K562 (cell line): ENCODE measurements around the gene MAGI3. TPM values are rescaled to one million over a fixed set of nuclear protein-coding genes. Genes with fewer than 3 reads are reported as not detected.

Experiments used
- ATAC-seq: fragments of 200-7000 bp; cut with Tn5 transposase; 3 replicates; pipeline ENCODE4 v1.9.1; 2020; ENCODE audit warnings: moderate library complexity
- BruUV-seq: library from RNA; stranded (reverse); fragments of 400-500 nt; replicated peaks from 2 replicates; lab custom pipeline; 2021; lab: Mats Ljungman, UMichigan
- CTCF ChIA-PET: fragments of 300-600 bp; formaldehyde crosslinking; extraction: SDS; loops from one replicate; lab custom pipeline; 2021; ENCODE audit warnings: low intra/inter-chr PET ratio; lab: Yijun Ruan, JAX
- POLR2A ChIA-PET: fragments of 300-600, 350-650 bp; sonication (Branson Sonifier 250); formaldehyde crosslinking; extraction: SDS; loops from one replicate; lab custom pipeline; 2021; ENCODE audit warnings: antibody characterized with exemption, inconsistent platforms; lab: Yijun Ruan, JAX
- DNase-seq, 4 experiments: peaks; one replicate each; pipeline versions ENCODE4 v3.0.0 to v3.0.0-alpha.2; 2011 to 2018; ENCODE audit warnings: low spot score in 3 of 4, mixed read lengths in 3 of 4; ENCODE audit errors: extremely low read depth in 1 of 4
- FAIRE-seq: peaks from 2 replicates; lab custom pipeline; 2011; peaks lifted over from hg19 to GRCh38; lab: Jason Lieb, UNC
- H2AFZ ChIP-seq: 2 replicates; pipeline ENCODE4 v1.6.0; 2011; ENCODE audit warnings: low read depth, low read length, control low read depth, inconsistent platforms
- H3K27ac ChIP-seq: fragments of 200-600 bp; 3 replicates; pipeline ENCODE4 v1.8.0; 2011; ENCODE audit warnings: low read depth, mild to moderate bottlenecking, control low read depth, inconsistent platforms, low read length, moderate library complexity, mixed read lengths; ENCODE audit errors: extremely low read depth
- H3K27me3 ChIP-seq, 2 experiments: fragments of 300-600 bp in 1 of 2; 2 replicates in 1 of 2; 3 replicates in 1 of 2; pipeline versions ENCODE4 v1.6.0 to v1.8.0; 2011; ENCODE audit warnings: inconsistent platforms in 2 of 2, low read length in 2 of 2, mild to moderate bottlenecking in 1 of 2, mixed read lengths in 1 of 2, moderate library complexity in 1 of 2; ENCODE audit not compliant: control insufficient read depth in 2 of 2, insufficient read depth in 2 of 2
- H3K36me3 ChIP-seq: fragments of 300-600 bp; 3 replicates; pipeline ENCODE4 v1.8.0; 2011; ENCODE audit warnings: mild to moderate bottlenecking, low read length, inconsistent platforms; ENCODE audit not compliant: control insufficient read depth, insufficient read depth
- H3K4me1 ChIP-seq, 2 experiments: fragments of 200-600 bp in 1 of 2; replicated peaks in 1 of 2; 2 replicates in 1 of 2; 3 replicates in 1 of 2; pipeline versions ENCODE4 v1.5.1 to v1.8.0; 2011; ENCODE audit warnings: inconsistent platforms in 2 of 2, low read length in 2 of 2, mild to moderate bottlenecking in 1 of 2, mixed read lengths in 1 of 2, moderate library complexity in 1 of 2; ENCODE audit not compliant: control insufficient read depth in 2 of 2, insufficient read depth in 2 of 2
- H3K4me2 ChIP-seq: 2 replicates; pipeline ENCODE4 v1.6.1; 2011; ENCODE audit warnings: low read length, control low read depth, inconsistent platforms, mixed read lengths; ENCODE audit not compliant: insufficient read depth
- H3K4me3 ChIP-seq: fragments of 200-600 bp; sonication (generic), shearing (Covaris generic); 2 replicates; pipeline ENCODE4 v1.5.1; 2016; ENCODE audit warnings: control low read depth, inconsistent platforms
- H3K79me2 ChIP-seq: fragments of 200-600 bp; 3 replicates; pipeline ENCODE4 v1.8.0; 2011; ENCODE audit warnings: low read length, inconsistent platforms; ENCODE audit not compliant: control insufficient read depth, insufficient read depth
- H3K9ac ChIP-seq, 2 experiments: 2 replicates each; pipeline versions ENCODE4 v1.6.0 to v1.6.1; 2011; ENCODE audit warnings: low read depth in 2 of 2, low read length in 2 of 2, control low read depth in 1 of 2, inconsistent platforms in 1 of 2, mild to moderate bottlenecking in 1 of 2, mixed read lengths in 1 of 2; ENCODE audit not compliant: insufficient read depth in 1 of 2
- H3K9me1 ChIP-seq: one replicate; pipeline ENCODE4 v1.6.0; 2011; ENCODE audit warnings: inconsistent platforms, mild to moderate bottlenecking, low read length, moderate library complexity; ENCODE audit not compliant: control insufficient read depth, insufficient read depth
- H3K9me3 ChIP-seq: replicated peaks from 2 replicates; pipeline ENCODE4 v1.5.1; 2011; ENCODE audit warnings: low read depth, low read length, inconsistent platforms; ENCODE audit not compliant: control insufficient read depth, insufficient read depth
- H4K20me1 ChIP-seq: replicated peaks from 2 replicates; pipeline ENCODE4 v1.6.1; 2011; ENCODE audit warnings: low read length, inconsistent platforms, mixed read lengths; ENCODE audit not compliant: control insufficient read depth, insufficient read depth
- BCL6 ChIP-seq: fragments of 250-450 bp; sonication (Bioruptor Pico); IDR thresholded peaks from 2 replicates; pipeline ENCODE4 v1.4.0; 2020
- ELK1 ChIP-seq: sonication (generic); formaldehyde crosslinking; IDR thresholded peaks from 2 replicates; pipeline ENCODE4 v1.8.1; 2022; ENCODE audit warnings: missing genetic modification reagents
- HINFP ChIP-seq: fragments of 450-650 bp; conservative IDR thresholded peaks from 2 replicates; pipeline ENCODE4 v1.6.1; 2016; ENCODE audit warnings: missing genetic modification characterization, low read depth, mild to moderate bottlenecking, control low read depth, missing compliant biosample characterization
- HMG20B ChIP-seq: fragments of 250-450 bp; sonication (Bioruptor Pico); IDR thresholded peaks from 2 replicates; pipeline ENCODE4 v1.5.0; 2021; ENCODE audit warnings: mild to moderate bottlenecking
- HNRNPUL1 ChIP-seq: fragments of 200-400 bp; formaldehyde crosslinking; IDR thresholded peaks from 2 replicates; pipeline ENCODE4 v1.6.1; 2017; ENCODE audit warnings: low read length
- MEF2D ChIP-seq: conservative IDR thresholded peaks from 2 replicates; pipeline ENCODE4 v1.6.1; 2016; ENCODE audit warnings: low read depth, missing genetic modification characterization, missing compliant biosample characterization
- NFIX ChIP-seq: fragments of 250-450 bp; sonication (Bioruptor Pico); IDR thresholded peaks from 2 replicates; pipeline ENCODE4 v1.4.0; 2020; ENCODE audit warnings: low read depth, mild to moderate bottlenecking, moderate library complexity
- PYGO2 ChIP-seq: fragments of 450-650 bp; IDR thresholded peaks from 2 replicates; pipeline ENCODE4 v1.6.1; 2016; ENCODE audit warnings: mild to moderate bottlenecking, missing genetic modification characterization, moderate library complexity, missing compliant biosample characterization
- TAF7 ChIP-seq: fragments of 450-650 bp; IDR thresholded peaks from 2 replicates; pipeline ENCODE4 v1.6.1; 2016; ENCODE audit warnings: missing genetic modification characterization, missing compliant biosample characterization
- ZNF561 ChIP-seq: fragments of 450-650 bp; formaldehyde crosslinking; conservative IDR thresholded peaks from 2 replicates; pipeline ENCODE4 v1.4.0; 2020; ENCODE audit warnings: mild to moderate bottlenecking, moderate library complexity
- ZNF830 ChIP-seq: fragments of 250-450 bp; sonication (Bioruptor Pico); IDR thresholded peaks from 2 replicates; pipeline ENCODE4 v1.5.0; 2021; ENCODE audit warnings: mild to moderate bottlenecking
- WGBS: fragments of 100-300 bp; shearing (Covaris generic); methylation state at CpG from one replicate; pipeline ENCODE4 v1.1.6; 2016; ENCODE audit warnings: low coverage, mixed read lengths; ENCODE audit not compliant: insufficient coverage; ENCODE audit errors: missing lambda C conversion rate; 5-methylcytosine and 5-hydroxymethylcytosine counted together
- in situ Hi-C: fragments of 300-500 bp; cut with MboI; formaldehyde crosslinking; loops from 4 replicates; pipeline ENCODE4 v1.15.0; 2018; ENCODE audit warnings: inconsistent platforms, mixed read lengths
- intact Hi-C: fragments of 100-400 bp; cut with micrococcal nuclease; formaldehyde crosslinking; loops from 2 replicates; pipeline ENCODE4 v1.14.2; 2022
- polyA plus RNA-seq, 8 experiments: library from polyadenylated mRNA; depleted of rRNA in 4 of 8; stranded (reverse) in 5 of 8; unstranded in 3 of 8; fragments of >200 nt; fragmentation: Nextera tagmentation in 2 of 8; fragmentation: Illumina TruSeq in 1 of 8; extraction: Ambion mirVana in 2 of 8; extraction: Trizol in 1 of 8; gene quantifications; 2 replicates each; pipeline versions ENCODE4 v1.2.1 to v1.2.3, GENCODE V29; 2011 to 2014; ENCODE audit warnings: inconsistent platforms in 1 of 8, missing spikeins in 1 of 8
- total RNA-seq, 7 experiments: library from RNA; depleted of rRNA in 6 of 7; stranded (reverse); fragments of >200 nt in 6 of 7; fragmentation: Illumina TruSeq in 2 of 7; extraction: Trizol in 2 of 7; gene quantifications; 2 replicates each; pipeline versions ENCODE4 v1.2.1 to v1.2.3, GENCODE V29; 2011 to 2021; ENCODE audit warnings: low replicate concordance in 1 of 7

The MAGI3 gene
- total and polyA plus RNA-seq, 9 of the 15 experiments (the other 6 are each of a cell fraction or from before 2014, with no cell fraction given): 1.0 to 8.6 (median 5.5) TPM

- Histone ChIP-seq H3K79me2 (no peaks in the 10 kb centered on the region), H3K36me3 (no peaks in the 10 kb centered on the region), H3K9ac (no peak overlapping the region), H3K4me1 (no peaks in the 10 kb centered on the region), H3K9me3 (no peaks in the 10 kb centered on the region), H2AFZ (no peak overlapping the region), H3K9me1 (no peaks in the 10 kb centered on the region), H3K27me3 (no peaks in the 10 kb centered on the region), H3K27ac (no peak overlapping the region), H4K20me1 (no peaks in the 10 kb centered on the region), H3K4me2 (no peak overlapping the region), H3K4me3 (no peak overlapping the region)
- POLR2A ChIA-PET: no interaction called here
- no TSS peak for BruUV-seq
- FAIRE-seq (no peak), DNase-seq (no peak)
- in situ Hi-C loops: loop anchor here (10.0 kb wide), 1 partner anchor 307 kb away; no protein-coding TSS in a partner anchor
- WGBS: 0% methylated on average over 1 of the region's 1 CpG
- CTCF ChIA-PET: no interaction called here
- intact Hi-C loops: loop anchor here (5.0 kb wide), 1 partner anchor 379 kb away; the partner anchor contains the start of gene LRIG2
- TF ChIP-seq HMG20B (CRISPR knock-in tag): no peak
- TF ChIP-seq, all 486 proteins: peak for 0
- ATAC-seq: no peak
Observed at GRCh38 chr1:113451710-113452109, 61.4 kb downstream of the MAGI3 start.

GRCh38 chr1:113452921-113453770, 62.8 kb downstream of the MAGI3 start:
- Histone ChIP-seq H3K9me3 (no peaks in the 10 kb centered on the region), H3K4me1 (no peaks in the 10 kb centered on the region), H3K27ac (no peak overlapping the region), H3K4me3 (no peak overlapping the region), H3K36me3 (no peaks in the 10 kb centered on the region), H3K27me3 (no peaks in the 10 kb centered on the region; a peak in 1 of 5 replicates), H3K9me1 (no peaks in the 10 kb centered on the region), H2AFZ (no peak overlapping the region), H4K20me1 (no peaks in the 10 kb centered on the region), H3K9ac (no peak overlapping the region), H3K4me2 (no peak overlapping the region), H3K79me2 (no peaks in the 10 kb centered on the region)
- in situ Hi-C loops: loop anchor here (10.0 kb wide), 1 partner anchor 308 kb away; no protein-coding TSS in a partner anchor
- DNase-seq (peak; percentile 17 to 40 (median 24)), ATAC-seq (peak; percentile 79), FAIRE-seq (peak; percentile 72)
- ChIA-PET POLR2A (interaction anchor here (1.2 kb wide), 1 partner anchor 8 kb away, joined by 3 read pairs; no protein-coding TSS in a partner anchor), CTCF (no interaction called here)
- intact Hi-C loops: loop anchor here (1.0 to 5.0 kb wide), 2 partner anchors 313 to 381 kb away; partner anchors contain the start of gene LRIG2
- BruUV-seq: no TSS peak
- 0% methylated on average over 2 of the region's 2 CpGs for WGBS
- TF ChIP-seq ZNF561 (CRISPR knock-in tag) (no peak), PYGO2 (no peak), ELK1 (CRISPR knock-in tag) (no peak), HINFP (tag) (no peak), TAF7 (no peak), ZNF830 (CRISPR knock-in tag) (no peak), MEF2D (tag) (no peak), HNRNPUL1 (no peak), BCL6 (CRISPR knock-in tag) (no peak), NFIX (CRISPR knock-in tag) (no peak)
